ENCODE results near the gene TPBG. TPM values are rescaled to one million over a fixed set of nuclear protein-coding genes. Genes with fewer than 3 reads are reported as not detected.

TPBG gene, protein sequence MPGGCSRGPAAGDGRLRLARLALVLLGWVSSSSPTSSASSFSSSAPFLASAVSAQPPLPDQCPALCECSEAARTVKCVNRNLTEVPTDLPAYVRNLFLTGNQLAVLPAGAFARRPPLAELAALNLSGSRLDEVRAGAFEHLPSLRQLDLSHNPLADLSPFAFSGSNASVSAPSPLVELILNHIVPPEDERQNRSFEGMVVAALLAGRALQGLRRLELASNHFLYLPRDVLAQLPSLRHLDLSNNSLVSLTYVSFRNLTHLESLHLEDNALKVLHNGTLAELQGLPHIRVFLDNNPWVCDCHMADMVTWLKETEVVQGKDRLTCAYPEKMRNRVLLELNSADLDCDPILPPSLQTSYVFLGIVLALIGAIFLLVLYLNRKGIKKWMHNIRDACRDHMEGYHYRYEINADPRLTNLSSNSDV
- 69.5 and 138 TPM in 2 replicates for total RNA-seq

DNA sequence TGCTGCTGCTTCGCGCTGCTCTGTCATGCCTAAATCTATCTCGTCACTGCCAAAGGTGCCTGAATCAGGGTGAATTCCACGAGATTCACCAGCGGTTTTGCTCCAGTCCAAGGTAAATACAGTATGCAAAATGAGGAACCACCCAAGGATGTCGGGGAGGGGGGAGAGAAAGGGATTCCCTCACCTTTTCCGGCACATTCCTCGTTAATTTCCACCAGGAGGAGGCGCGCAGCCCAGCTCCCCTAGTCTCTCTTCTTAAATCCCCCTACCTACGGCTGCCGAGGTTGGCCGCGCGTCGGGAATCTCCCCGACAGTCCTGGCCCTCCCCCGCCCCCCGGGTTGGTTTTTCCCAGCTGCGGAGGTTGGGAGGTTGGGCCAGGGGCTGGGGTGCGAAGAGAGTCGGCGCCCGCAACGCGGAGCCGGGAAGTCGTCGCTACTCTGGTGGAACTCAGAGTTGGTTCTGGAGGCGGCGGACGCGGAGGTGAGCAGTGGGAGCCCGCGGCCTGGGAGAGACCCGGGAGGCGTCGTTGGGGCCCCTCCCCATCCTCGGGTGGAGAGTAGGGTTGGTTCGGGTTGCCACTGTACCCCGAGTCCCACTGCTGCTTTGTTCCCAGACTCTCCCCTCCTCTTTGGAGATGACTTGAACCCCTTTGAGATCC lies at the start of gene TPBG:
TPBG (plus strand) TSS at position 390 of the 659 bp plus-strand sequence. CDS start 1,145 bp downstream, outside the sequence.

Other genes with a start within 250 kb of the TPBG start
- gene IBTK, start 116.1 kb upstream of the TPBG start, total RNA-seq = 47.4 and 64.1 TPM in 2 replicates

All from smooth muscle cell of the pulmonary artery (primary cell).